HG03025 (cell line): ENCODE results near the gene TMEM120A.
"Not testable (repeated sequence)": the region's sequence is repeated elsewhere in the genome, so short reads cannot be mapped to it uniquely, and the experiment has no call there.

Source experiments
- ATAC-seq: cut with Tn5 transposase; IDR thresholded peaks from one replicate; pipeline ENCODE4 v1.9.1; 2021; ENCODE audit warnings: mild to moderate bottlenecking, moderate library complexity; ENCODE audit not compliant: unreplicated experiment, low FRiP score

The TMEM120A gene

DNA sequence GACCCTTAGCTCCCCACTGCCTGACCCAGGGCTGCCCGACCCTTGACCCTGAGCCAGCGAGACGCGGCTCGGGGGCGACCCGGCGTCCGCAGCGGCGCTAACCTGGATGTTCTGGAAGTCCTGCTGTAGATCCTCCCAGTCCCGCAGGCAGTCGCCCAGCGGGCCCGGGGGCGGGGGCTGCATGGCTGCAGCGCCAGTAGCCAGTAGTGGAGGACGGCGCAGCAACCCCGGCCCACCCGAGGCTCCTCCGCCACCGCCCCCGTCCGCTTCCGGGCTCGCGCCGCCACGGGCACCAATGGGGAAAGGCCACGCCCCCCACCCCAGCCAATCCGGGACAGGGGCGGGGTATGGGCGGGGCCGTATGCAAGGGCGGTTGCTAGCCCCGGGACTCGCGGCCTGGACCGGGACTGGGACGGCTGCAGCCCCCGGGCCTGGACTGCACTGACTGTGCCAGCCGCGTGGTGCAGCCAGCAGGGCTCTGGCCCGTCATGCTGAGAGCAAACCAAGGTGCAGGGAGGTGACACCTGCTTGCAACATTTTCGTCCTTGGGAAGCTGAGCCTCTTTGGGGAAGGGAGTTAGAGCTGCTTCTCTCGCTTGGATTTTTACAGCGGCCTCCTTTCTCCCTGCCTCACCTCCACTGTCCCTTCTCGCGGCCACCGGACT, at the start of gene TMEM120A:
TSS of gene TMEM120A (minus strand) at position 208 of the 664 bp plus-strand sequence. CDS start at position 183, 25 bp downstream.
- ATAC-seq, result peak; percentile 84

GRCh38 chr7:76040126-76040525, 45.7 kb upstream of the TMEM120A start:
- no peak for ATAC-seq

DNA sequence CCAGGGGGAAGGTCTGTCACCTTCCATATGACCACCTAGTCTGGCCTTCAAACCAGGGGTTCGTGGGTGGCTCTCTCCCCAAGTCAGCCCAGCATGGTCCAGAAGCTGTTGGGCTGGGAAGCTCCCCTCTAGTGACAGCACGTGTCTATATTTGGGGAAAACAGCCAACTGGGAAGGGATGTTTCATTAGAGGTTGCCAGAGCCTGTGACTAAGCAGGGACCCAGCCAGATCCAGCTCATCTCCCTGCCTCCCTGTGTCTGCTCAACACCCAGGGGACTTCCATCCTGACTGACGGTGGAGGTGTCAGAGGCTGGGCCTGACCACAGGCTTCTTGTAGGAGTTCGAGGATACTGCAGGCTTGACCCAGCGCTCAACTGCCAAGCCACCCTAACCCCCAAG, 42.9 kb upstream of the TMEM120A start:
- no peak for ATAC-seq

GRCh38 chr7:76031964-76032363, 37.6 kb upstream of the TMEM120A start:
- no peak for ATAC-seq

- not testable (repeated sequence) for ATAC-seq
Measured at GRCh38 chr7:76029682-76030081, 35.3 kb upstream of the TMEM120A start.

DNA sequence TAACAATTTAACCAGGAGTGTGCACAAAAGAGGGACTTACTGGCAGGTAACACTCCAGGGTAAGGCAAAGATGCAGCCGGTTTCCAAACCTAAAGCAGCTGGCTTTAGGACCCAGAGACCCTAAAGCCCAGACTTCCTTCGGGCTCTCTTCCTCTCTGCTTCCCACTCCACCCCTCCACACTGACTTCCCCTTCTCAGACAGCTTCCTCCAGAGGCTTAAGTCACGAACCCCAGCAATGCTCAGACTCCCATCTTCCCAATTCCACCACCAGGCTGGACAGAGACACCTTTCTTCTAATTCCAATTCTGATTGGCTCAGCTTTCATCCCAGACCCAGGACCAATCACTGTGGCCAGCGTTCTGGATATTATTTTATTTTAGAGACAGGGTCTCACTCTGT, 28.6 kb upstream of the TMEM120A start:
- ATAC-seq, result no peak

DNA sequence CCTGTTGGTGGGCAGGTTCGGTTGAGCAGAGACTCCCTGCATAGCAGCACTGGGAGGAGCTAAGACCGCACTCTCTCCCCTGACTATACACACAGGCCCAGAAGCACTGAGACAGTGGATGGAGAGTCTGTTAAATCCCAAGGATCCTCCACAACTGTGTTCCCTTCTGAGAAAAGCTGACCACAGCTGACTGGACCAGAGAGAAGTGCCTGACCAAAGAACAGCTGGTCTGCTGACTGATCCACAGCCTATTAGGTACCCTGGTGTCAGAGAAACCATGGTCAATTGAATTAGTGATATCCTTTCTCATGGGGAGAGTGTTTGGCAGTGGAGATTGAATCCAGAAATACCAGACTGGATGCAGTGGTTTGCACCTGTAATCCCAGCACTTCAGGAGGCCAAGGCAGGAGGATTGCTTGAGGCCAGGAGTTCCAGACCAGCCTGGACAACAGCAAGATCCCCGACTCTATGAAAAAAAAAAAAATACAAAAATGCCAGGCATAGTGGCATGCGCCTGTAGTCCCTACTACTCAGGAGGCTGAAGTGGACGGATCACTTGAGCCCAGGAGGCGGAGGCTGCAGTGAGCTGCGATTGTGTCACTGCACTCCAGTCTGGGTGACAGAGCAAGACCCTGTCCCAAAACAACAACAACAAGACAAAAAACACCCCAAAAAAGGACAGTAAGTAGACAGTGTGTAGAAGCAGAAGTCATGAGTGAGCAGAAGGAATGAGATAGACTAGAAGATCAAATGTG, 27.8 kb upstream of the TMEM120A start:
- ATAC-seq, result no peak

DNA sequence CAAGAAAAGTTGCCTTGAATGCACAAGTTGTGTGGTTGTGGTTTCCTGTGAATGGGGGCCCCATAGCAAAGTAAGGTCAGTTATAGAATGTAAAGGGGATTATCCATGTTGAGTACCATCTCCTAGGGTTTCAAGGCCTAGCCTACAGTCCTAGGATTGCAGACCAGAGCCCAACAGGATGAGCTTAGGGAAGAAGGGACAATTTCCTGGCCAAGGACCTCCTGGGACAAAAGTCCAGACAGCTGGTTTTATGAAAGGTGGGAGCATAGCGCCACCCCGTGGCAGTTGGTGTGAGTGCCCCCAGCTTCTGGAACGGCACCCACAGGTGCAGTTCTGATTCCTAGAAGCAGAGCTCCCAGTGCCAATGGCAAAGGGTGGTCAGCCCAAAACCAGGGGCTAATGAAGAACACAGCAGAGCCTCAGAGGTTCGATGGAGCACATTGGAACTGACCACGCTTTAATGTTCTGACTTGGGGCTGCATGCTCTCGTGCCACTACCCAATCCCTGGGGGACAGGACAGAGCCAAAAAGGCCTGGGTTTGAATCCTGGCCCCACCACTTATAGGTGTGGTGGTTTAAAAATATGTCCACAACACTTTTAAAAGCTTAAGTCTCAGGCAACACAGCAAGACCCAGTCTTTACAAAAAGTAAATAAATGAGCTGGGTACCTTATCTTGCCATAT, 25.8 kb upstream of the TMEM120A start:
- ATAC-seq, result no peak

GRCh38 chr7:76018520-76018919, 24.1 kb upstream of the TMEM120A start:
- not testable (repeated sequence) for ATAC-seq

DNA sequence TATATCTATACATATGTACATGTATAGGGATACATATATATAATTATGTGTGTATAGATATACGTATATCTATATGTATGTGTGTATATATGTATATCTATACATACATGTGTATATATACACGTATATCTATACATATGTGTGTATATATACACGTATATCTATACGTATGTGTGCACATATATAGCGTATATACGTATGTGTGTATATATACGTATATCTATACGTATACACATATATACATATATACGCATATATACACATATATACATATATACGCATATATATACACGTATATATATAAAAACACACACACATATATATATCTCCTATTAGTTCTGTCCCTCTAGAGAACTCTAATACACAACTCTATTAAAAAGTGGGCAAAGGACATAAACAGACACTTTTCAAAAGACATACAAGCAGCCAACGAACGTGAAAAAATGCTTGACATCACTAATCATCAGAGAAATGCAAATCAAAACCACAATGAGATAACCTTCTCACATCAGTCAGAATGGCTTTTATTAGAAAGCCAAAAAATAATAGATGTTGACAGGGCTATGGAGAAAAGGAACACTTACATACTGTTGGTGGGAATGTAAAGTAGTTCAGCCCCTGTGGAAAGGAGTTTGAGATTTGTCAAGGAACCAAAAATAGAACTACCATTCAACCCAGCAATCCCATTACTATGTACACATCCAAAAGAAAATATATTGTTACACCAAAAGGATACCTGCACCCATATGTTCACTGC, 22.0 kb upstream of the TMEM120A start:
- ATAC-seq, result no peak

DNA sequence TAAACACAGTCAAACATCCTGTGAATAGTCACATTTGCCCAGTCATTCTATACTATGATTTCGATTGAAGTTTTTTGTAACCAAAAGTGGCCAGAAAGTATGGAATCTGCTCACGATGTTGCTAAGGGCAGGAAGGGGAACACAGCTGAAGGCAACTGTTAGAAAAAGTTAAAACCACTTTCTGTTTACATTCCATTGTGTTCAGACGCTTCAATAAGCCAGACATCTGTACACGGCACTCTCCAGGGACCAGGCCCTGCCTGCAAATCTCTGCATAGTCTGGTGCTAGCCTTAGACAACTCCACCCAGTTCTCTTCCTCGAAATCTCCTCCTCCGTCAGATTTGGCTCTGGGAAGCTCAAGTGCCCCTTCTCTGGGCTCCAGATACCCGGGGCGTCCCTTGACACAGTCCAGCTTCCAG, 17.1 kb upstream of the TMEM120A start:
- ATAC-seq, result no peak

DNA sequence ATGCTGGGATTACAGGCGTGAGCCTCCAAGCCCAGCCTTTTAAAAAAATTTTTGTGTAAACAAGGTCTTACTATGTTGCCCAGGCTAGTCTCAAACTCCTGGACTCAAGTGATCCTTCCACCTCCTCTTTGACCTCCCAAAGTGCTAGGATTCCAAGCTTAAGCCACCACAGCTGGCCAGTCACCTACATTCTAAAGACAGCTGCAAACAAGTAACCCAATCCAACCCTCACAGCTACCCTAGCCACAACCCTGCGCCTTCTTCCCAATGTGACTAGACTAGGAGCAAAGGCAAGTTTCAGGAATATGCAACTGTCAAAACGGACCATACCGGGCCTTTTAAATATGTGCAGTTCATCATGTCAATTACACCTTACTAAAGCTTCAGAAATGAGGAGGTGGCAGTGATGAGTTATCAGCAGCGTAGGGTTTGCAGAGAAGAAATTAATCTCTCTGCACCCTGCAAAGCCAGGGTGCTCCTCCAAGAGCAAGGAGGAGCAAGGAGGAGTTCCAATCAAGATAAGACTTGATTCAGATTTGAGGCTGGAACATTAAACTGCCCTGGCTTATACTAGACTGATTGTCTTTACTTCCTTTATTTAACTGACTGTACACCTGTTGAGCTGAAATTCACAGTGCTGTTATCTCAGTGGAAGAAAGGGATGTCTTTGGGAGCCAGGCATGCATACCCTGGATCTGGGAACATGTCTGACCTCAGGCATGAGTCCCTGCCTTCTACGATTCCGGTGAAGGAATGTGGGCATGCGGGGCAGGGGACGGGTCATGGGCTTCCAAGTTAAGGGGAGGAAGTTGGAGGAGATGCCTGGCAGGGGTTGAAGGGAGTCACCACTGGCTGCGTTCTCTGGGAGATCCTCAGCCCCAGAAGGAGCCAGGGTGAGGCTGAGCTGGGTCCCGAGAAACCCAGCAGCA, 15.5 kb upstream of the TMEM120A start:
- ATAC-seq, result no peak

GRCh38 chr7:76008156-76008687, 13.8 kb upstream of the TMEM120A start:
- ATAC-seq, result no peak

GRCh38 chr7:76005004-76005403, 10.6 kb upstream of the TMEM120A start:
- ATAC-seq, result not testable (repeated sequence)

DNA sequence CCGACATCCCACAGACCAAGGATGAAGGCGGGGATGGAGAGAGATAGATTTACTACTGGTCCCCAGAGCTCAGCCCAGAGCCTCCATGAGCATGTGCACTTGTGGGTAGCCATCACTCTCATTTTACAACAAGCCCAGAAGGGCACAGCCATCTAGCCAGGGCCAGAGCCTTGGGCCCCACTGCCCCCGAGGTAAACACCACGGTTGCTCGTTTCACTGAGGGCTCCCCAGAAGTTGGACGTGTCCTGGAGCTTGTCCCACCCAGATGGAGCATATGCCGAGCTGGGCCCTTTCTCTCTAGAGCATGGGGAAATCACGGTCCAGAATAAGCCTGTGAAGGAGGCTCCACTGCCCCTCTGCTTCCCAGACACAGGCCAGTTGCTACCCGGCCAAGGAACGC, 9.0 kb upstream of the TMEM120A start:
- no peak for ATAC-seq

DNA sequence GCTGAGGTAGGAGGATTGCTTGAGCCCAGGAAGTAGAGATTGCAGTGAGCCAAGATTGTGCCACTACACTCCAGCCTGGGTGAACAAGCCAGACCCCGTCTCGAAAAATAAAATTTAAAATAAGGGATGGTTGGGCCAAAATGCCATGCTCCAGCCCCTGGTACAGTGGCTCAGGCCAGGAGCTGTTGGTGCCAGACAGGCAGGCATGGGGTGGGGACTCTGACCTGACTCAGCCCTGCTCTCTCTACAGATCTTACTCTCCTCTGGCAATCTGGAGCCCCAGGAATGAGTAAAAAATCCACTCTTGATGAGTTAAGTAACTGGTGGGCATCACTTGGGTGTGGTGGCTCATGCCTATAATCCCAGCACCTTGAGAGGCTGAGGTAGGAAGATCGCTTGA, 8.4 kb upstream of the TMEM120A start:
- no peak for ATAC-seq

DNA sequence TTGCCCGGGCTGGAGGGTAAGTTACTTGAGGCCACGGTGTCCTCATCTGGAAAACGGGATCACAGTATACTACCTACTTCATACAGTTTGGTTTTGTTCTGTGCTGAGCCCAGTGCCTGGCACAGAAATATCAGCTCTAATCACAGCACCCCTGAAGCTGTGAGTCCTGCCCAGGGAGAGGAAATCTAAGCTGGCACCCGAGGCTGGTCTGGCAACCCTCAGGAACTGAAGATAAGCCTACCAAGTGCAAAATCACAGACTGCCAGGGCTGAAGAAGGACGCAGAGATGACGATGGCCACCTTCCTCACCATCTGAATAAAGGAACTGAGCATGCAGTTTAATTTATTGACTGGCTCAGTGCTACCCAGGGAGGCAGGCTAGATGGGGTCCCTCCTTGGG, 7.7 kb upstream of the TMEM120A start:
- ATAC-seq, result no peak

GRCh38 chr7:76000566-76000965, 6.2 kb upstream of the TMEM120A start:
- no peak for ATAC-seq

DNA sequence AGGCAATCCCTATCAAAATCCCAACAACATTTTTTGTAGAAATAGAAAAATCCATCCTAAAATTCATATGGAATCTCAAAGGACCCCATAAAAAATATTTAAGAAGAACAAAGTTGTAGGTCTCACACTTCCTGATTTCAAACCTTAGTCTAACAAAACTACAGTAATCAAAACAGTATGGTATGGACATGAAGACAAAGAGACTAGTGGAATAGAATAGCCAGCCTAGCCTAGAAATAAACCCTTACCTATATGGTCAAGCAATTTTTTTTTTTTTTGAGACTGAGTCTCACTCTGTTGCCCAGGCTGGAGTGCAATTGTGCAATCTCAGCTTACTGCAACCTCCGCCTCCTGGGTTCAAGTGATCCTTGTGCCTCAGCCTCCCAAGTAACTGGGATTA, 3.6 kb upstream of the TMEM120A start:
- ATAC-seq, result no peak
